Coronary artery (tissue), 2 donors: Measurements from ENCODE around the gene NANOS1.

Source experiments
- DNase-seq: peaks from one replicate; pipeline ENCODE4 v3.0.0-alpha.2; 2017; ENCODE audit warnings: low spot score
- H3K27ac ChIP-seq, 2 donors: fragments of 200-600 bp; sonication (generic); one replicate each; pipeline ENCODE4 v1.5.1; 2016 to 2019
- H3K4me3 ChIP-seq: fragments of 200-600 bp; sonication (generic); 2 replicates; pipeline ENCODE4 v1.5.1; 2016; ENCODE audit warnings: mild to moderate bottlenecking, moderate library complexity
- TF ChIP-seq, protein P1 (sequence below): fragments of 200-600 bp; sonication (generic); IDR thresholded peaks from one replicate; pipeline ENCODE4 v1.5.1; 2019; ENCODE audit warnings: antibody characterized with exemption

NANOS1 gene, protein sequence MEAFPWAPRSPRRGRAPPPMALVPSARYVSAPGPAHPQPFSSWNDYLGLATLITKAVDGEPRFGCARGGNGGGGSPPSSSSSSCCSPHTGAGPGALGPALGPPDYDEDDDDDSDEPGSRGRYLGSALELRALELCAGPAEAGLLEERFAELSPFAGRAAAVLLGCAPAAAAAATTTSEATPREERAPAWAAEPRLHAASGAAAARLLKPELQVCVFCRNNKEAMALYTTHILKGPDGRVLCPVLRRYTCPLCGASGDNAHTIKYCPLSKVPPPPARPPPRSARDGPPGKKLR

GRCh38 chr10:119029613-119030420 is at the start of gene NANOS1:
Gene NANOS1 (plus strand): TSS chr10:119029714. CDS start chr10:119029802, 88 bp downstream.
- DNase-seq: no peak
- Histone ChIP-seq H3K27ac (peak within 1 kb of the TSS; percentile 28 to 62), H3K4me3 (peak within 1 kb of the TSS; percentile 77)
- TF ChIP-seq, protein P1, sequence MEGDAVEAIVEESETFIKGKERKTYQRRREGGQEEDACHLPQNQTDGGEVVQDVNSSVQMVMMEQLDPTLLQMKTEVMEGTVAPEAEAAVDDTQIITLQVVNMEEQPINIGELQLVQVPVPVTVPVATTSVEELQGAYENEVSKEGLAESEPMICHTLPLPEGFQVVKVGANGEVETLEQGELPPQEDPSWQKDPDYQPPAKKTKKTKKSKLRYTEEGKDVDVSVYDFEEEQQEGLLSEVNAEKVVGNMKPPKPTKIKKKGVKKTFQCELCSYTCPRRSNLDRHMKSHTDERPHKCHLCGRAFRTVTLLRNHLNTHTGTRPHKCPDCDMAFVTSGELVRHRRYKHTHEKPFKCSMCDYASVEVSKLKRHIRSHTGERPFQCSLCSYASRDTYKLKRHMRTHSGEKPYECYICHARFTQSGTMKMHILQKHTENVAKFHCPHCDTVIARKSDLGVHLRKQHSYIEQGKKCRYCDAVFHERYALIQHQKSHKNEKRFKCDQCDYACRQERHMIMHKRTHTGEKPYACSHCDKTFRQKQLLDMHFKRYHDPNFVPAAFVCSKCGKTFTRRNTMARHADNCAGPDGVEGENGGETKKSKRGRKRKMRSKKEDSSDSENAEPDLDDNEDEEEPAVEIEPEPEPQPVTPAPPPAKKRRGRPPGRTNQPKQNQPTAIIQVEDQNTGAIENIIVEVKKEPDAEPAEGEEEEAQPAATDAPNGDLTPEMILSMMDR: no peak

DNA sequence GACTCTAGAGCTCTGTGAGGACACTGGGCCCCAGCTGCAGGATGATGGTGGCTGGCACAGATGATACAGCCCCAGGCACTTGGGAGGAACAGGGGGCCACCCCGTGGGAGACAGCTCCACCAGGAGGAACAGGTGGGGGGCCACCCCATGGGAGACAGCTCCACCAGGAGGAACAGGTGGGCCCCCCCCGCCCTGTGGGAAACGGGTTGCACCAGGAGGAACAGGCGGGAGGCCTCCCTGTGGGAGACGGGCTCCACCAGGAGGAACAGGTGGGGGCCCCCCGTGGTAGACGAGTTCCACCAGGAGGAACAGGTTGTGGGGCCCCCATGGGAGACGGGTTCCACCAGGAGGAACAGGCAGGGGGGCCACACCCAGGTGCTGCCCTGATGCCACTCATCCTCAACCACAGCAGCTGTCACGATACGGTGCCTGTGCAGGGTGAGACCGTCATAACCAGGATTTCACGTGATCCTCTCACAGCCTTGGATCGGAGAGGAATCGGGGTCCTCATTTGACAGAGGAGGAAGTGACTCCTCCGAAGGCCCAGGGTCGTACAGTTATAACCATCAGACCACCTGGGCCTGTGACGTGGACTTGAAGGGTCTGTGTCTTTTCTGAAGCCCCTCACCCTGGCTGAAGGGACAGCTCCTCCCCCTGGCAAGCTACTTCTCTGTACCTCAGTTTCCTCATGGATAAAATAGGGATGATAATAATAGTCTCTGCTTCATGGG is 49.2 kb upstream of the NANOS1 start:
- Histone ChIP-seq H3K4me3 (no peak overlapping the region), H3K27ac (no peak overlapping the region)
- peak; percentile 22 for DNase-seq
- TF ChIP-seq, protein P1: no peak

DNA sequence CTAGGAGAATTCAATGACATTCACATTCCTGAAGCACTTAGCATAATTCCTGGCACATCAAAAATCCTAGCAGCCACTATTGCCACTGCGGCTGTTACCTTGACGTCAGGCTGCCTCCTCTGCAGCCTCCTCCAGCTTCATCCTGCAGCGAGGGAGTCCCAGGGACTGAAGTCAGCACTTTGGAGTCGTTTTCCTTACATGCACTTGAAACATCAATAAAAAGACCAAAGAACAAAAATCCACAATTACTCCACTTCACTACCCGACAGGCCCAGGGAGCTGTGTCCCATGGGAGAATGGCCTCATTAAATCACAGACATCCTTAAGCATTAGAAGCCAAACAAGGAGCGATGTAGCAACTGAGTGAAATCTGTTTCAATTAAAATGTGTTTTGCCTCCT is 48.6 kb upstream of the NANOS1 start:
- TF ChIP-seq, protein P1: no peak
- no peak for DNase-seq
- Histone ChIP-seq H3K27ac (no peak overlapping the region), H3K4me3 (no peak overlapping the region)

DNA sequence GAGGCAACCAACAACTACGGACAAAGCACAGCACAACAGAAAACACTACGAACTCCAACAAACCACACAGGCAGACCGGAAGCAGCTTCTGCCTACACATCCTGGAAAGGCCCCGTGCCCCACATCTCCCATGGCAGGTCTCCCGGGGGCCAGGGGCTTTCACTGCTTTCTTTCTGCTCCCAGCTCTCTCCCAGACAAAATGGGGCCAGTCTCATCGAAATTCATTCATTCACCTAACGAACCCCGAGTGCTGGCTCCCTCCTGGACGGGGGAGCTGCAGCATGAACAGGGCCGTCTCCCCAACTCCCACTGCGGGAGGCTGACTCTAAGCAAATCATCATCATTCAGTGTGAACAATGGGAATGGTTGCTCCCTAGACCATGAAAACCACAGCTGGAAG is 47.6 kb upstream of the NANOS1 start:
- DNase-seq: no peak
- TF ChIP-seq, protein P1: no peak
- H3K27ac ChIP-seq: no peak overlapping the region
- no peak overlapping the region for H3K4me3 ChIP-seq

- TF ChIP-seq, protein P1: no peak
- H3K27ac ChIP-seq: no peak overlapping the region
- no peak for DNase-seq
- no peak overlapping the region for H3K4me3 ChIP-seq
Measured at GRCh38 chr10:118982366-118982765, 47.1 kb upstream of the NANOS1 start.

GRCh38 chr10:118983263-118983662 is 46.3 kb upstream of the NANOS1 start:
- no peak for DNase-seq
- TF ChIP-seq, protein P1: no peak
- no peak overlapping the region for H3K27ac ChIP-seq
- no peak overlapping the region for H3K4me3 ChIP-seq
